GM18519 (cell line): ENCODE data around the gene TRDN.
"Not testable (repeated sequence)": the region's sequence is repeated elsewhere in the genome, so short reads cannot be mapped to it uniquely, and the experiment has no call there.

Source experiments
- ATAC-seq: cut with Tn5 transposase; IDR thresholded peaks from one replicate; pipeline ENCODE4 v1.9.1; 2021; ENCODE audit warnings: mild to moderate bottlenecking, moderate library complexity; ENCODE audit not compliant: unreplicated experiment, low FRiP score

The TRDN gene

DNA sequence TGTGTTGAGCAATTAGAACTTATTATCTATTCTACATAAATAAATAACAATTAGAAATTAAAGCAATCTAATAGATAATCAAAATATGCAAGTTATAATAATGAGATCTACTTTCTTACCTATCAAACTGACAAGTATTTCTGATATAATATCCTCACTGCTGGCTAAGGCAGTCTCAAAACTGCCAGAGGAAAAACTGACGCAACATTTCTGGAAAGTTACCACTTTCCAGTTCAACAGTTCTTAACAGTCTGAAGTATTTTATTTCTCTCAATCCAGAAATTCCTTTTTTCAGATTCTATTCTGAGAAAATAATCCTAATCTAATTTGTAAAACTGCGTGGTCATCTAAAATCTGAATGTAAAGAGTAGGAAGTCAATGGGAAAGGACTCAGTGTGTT lies 121.0 kb downstream of the TRDN start:
- ATAC-seq, result no peak

- ATAC-seq, result no peak
Observed at GRCh38 chr6:123509112-123509511, 127.6 kb downstream of the TRDN start.

DNA sequence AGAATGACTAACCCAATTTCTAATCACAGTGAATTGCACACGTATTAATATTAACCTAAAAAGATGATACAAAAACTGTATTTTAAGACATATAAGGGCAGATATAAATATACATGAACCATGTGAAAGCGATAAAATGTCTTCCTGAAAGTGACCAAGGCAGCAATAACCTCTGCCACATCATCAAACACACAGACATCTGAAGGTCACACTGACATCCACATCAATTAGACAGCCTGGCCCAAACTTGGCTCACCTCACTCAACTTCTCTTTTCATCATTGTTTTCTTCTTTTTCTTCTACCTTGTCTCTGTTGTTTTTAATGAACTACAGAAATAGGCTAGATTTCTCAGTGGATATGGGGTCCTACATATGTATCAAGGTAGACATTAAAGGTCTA lies 128.5 kb downstream of the TRDN start:
- ATAC-seq, result no peak

DNA sequence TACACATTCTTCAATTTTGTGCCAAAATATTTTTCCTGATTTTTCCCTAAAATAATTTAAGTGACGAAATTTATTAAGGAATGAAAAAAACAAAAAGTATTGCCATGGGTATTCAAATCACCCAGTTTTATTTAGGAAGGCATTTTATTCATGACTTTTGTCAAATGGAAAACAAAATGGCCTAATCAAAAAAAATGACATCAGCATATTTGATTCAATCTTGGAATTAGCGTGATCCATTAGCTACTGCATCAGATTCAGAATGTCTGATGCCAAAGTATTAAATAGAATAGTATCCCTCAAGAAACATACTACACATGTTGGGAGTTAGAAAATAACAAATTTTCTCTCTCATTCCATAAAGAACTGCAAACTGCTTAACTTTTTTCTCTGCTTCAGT lies 129.2 kb downstream of the TRDN start:
- ATAC-seq, result no peak

DNA sequence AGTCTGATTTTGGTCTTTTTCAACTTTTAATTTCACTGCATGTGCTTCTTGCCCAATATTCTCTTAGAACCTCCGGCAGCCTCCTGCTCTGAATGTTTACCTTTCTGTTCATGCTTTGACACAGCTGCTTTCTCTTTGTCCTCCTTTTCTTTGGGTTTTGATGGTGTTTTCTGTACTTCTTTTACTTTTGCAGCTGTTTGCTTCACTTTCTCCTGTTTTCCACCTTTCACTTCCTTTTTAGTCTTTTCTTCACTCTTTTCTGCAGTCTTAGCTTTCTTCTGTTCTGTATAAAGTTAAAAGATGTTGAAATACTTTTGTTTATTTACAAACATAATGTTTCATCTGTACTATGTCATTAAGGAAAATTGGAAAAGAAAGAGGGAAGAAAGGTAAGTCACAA lies 133.1 kb downstream of the TRDN start:
- ATAC-seq, result no peak

DNA sequence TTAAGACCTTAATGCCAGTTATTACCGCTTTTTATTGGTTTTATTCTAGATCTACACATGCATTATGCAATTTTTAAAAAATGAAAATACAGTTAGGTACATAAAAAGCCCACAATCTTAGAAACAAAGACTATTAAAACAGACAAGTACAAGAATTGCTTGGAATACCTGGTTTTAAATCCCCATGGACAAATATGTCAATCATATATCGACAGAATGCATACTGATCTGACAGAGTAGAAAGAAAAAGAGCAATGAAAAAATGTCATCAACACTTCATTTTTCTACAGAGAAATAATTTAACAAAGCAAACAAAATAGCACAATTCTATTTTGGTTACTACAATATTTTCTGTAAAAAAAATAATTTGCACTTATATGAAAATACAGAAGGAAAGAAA lies 139.7 kb downstream of the TRDN start:
- no peak for ATAC-seq

- ATAC-seq, result no peak
Observed at GRCh38 chr6:123489589-123489988, 147.2 kb downstream of the TRDN start.

GRCh38 chr6:123480986-123481385 lies 155.8 kb downstream of the TRDN start:
- no peak for ATAC-seq

GRCh38 chr6:123472025-123472702 lies 164.6 kb downstream of the TRDN start:
- not testable (repeated sequence) for ATAC-seq

- ATAC-seq, result no peak
Observed at GRCh38 chr6:123467392-123467791, 169.4 kb downstream of the TRDN start.

GRCh38 chr6:123462152-123462551 lies 174.6 kb downstream of the TRDN start:
- ATAC-seq, result no peak

- no peak for ATAC-seq
Observed at GRCh38 chr6:123458218-123458617, 178.5 kb downstream of the TRDN start.

DNA sequence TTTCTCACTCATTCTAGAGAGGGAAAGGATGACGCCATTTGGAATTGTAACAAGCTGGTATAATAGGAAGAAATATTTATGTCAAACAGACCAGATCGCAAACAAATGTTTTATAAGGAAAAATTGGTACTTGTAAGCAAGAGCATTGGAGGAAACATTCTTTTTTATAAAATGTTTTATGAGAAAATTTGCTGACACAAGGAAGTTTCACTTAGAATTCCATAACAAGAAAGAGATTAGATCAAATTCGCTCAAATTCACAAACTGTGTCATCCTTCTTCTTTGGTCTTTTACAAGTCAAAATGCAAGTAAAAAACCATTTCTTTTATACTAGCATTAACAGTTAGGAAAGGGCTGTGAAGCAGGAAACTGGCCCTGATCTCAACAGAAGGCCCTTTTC lies 179.9 kb downstream of the TRDN start:
- ATAC-seq, result no peak

GRCh38 chr6:123454448-123454847 lies 182.3 kb downstream of the TRDN start:
- no peak for ATAC-seq

DNA sequence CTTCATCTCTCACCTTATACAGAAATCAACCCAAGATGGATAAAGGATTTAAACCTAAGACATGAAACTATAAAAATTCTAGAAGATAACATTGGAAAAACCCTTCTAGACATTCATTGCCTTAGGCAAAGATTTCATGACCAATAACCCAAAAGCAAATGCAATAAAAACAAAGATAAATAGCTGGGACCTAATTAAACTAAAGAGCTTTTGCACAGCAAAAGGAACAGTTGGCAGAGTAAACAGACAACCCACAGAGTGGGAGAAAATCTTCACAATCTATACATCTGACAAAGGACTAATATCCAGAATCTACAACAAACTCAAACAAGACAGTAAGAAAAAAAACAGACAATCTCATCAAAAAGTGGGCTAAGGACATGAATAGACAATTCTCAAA lies 183.7 kb downstream of the TRDN start:
- not testable (repeated sequence) for ATAC-seq

GRCh38 chr6:123448306-123448884 lies 188.4 kb downstream of the TRDN start:
- no peak for ATAC-seq

GRCh38 chr6:123447315-123447937 lies 189.3 kb downstream of the TRDN start:
- ATAC-seq, result no peak

DNA sequence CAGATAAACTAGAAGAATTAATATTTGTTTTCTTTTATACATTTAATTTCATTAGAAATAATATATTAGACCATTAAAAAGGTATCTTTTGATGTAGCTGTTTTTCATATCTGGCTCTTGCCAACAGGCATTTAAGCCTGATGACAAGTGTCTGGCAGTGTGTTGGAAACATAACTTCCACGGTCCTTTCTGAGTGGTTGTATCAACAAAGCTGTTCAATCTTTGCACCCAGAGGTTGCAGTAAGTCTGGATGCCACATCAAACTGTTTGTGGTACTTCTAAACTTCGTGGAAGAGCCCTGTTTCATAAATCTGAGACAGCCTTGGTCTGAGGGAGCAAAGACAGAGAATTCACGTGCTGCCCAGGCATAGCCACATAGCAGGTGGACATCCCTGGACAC lies 197.4 kb downstream of the TRDN start:
- no peak for ATAC-seq

DNA sequence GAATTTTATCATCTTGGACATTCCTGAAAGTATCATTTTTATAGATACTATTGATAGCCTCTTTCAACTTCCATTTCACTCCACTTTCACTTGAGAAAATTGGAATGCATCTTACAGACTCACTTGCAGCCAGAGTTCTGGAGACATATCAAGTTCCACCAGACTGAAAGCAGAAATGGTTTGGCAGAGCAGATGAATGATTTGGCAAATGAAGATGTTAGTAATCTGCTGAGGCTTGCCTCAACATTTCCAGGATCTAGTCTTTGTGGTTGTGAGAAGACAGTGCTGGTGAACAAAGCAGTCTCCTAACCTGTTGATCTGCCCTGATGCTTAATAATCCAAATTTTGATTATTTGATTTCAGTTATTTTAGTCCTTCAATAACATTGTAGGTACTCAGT lies 202.6 kb downstream of the TRDN start:
- no peak for ATAC-seq

- no peak for ATAC-seq
Observed at GRCh38 chr6:123430970-123431369, 205.8 kb downstream of the TRDN start.

DNA sequence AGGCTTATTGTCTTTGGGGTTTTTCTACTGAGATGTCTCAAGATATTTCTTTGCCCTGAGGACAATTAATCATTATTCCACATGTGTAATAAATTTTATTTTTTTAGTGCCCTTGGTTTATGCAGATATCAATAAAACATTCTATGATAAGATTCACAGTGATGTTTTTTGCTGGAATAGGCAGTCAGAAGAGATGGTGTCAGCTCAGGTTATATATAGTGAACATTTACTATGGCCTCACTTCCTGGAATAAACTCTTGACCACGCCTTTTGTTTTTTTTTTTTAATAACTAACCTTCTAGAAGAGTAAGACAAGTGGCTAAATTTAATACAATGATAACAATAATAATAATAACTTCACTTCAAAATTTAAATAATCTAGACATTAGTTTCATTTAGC lies 209.7 kb downstream of the TRDN start:
- no peak for ATAC-seq

- ATAC-seq, result no peak
Observed at GRCh38 chr6:123423130-123423529, 213.6 kb downstream of the TRDN start.
